ENCODE data around the gene ORC5.
"Not testable (repeated sequence)": the region's sequence is repeated elsewhere in the genome, so short reads cannot be mapped to it uniquely, and the experiment has no call there.

The ORC5 gene

DNA sequence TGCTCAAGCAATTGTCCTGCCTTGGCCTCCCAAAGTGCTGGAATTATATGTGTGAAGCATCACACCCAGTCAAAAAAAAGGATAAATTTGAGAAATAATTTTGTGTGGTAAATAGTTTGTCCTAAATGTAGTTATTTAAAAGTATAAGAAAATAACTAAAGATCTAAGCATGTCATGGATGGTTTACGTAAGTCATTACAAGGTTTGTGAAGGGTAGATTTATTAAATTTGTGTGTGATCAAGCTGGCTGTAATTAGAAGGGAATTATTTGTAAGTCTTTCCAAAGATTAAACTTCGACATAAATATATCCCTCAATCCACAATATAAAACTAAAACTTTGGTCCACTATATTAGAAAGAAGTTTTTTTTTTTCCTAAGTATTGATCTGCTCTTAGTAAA, 28.6 kb downstream of the ORC5 start:
- no peak for DNase-seq

DNA sequence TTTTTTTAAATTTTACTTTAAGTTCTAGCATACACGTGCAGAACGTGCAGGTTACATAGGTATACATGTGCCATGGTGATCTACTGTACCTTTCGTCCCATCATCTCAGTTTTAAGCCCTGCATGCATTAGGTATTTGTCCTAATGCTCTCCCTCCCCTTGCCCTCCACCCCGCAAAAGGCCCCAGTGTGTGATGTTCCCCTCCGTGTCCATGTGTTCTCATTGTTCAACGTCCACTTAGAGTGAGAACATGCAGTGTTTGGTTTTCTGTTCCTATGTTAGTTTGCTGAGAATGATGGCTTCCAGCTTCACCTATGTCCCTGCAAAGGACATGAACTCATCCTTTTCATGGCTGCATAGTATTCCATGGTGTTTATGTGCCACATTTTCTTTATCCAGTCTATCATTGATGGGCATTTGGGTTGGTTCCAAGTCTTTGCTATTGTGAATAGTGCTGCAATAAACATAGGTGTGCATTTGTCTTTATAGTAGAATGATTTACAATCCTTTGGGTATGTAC, 30.2 kb downstream of the ORC5 start:
- DNase-seq, result not testable (repeated sequence)

DNA sequence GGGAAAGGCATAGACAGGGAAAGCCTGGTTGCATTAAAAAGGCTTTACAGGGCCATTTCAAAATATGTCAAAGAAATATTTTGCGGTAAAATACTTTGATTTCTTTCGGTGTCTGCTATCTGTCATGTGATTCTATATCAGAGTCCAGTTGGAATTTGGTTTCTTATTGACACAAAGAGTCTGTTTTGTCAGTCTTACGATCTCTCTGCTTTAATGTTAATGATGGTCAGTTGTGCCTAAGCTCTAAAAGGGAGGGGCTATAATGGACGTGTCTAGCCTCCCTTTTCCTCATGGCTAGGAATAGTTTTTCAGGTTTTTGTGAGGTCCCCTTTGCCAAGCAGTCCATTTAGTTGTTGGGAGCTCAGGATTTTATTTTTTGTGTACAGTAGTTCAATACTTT, 31.5 kb downstream of the ORC5 start:
- DNase-seq, result no peak

DNA sequence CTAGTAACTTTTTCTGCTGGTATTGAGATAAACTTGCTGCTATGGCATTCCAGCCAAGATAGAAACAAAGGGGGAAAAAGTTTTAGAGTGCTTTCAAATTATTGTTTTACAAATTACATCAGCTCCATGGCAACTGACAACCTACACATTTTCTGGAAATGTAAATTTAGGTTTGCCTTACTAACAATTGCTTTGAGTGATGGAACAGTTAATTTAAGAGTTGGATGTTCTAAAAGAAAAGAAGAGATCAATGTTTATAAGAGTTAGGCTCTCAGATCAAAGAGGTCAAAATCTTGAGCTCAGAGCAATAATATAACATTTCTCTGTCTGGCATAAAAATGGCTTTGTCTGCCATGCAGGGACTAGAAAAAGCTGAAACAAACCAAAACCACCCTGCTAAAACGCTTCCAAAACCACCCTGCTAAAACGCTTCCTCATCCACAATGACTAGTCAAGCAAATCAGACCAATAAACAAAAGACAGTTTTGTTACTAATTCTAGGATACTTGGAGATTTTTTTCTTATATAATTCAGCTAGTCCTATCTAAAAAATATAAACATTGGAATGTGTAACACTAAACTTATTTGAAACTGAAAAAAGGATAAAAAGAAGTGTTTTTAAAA, 32.3 kb downstream of the ORC5 start:
- DNase-seq, result no peak

DNA sequence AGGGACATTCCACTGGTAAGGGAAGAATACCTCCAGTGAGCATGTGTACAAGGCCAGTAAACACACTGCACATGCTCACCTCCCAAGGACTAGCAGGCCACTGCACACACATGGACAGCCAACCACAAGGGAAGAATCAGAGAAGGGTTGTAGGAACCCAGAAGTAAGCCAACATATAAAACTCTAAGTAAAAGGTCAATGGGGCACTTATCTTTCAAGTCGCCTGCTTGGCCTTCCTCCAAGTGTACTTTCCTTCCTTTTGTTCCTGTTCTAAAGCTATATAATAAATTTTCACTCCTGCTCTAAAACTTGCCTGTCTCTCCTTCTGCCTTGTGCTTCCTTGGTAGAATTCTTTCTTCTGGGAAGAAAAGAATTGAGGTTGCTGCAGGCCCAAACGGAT, 33.0 kb downstream of the ORC5 start:
- no peak for DNase-seq

DNA sequence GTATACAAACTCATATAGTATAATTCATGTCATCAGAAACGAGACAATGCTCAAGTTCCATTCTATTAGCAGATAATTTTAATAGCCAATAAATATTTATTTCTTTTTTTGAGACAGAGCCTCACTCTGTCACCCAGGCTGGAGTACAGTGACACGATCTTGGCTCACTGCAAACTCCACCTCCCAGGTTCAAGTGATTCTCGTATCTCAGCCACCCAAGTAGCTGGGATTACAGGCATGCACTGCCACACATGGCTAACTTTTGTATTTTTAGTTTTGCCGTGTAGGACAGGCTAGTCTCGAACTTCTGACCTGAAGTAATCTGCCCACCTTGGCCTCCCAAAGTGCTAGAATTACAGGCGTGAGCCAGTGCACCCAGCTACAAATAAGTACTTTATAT, 45.7 kb downstream of the ORC5 start:
- DNase-seq, result no peak

DNA sequence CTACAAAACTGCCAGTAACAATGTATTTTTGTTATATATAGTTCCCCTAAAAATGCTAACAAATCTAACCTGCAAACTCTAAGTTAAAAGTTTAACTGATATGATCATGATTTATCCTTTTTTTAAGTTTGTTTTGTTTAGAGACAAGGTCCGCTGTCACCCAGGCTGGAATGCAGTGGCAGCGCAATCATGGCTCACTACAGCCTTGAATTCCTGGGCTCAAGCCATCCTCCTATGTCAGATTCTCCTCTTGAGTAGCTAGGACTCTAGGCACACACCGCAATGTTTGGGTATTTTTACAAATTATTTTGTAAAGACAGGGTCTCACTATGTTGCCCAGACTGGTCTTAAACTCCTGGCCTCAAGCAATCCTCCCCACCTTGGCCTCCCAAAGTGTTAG, 46.6 kb downstream of the ORC5 start:
- DNase-seq, result no peak

DNA sequence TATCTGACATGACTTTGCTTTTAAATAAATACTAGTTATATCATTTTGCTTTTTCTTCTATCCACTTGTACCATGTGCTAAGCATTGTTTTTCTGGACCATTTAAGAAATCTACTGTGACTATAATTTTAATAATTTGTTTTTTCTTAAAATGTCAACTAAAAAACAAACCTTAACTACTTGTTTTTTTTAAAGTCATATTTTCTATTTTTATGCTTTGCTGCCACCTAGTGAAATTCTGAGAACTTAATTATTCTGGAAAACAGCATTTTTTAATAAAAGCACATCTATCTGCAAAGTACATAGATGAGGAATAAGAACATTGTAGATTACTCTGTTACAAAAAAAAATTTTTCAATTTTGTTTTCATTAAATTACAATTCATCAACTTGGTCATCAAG, 47.4 kb downstream of the ORC5 start:
- peak; percentile 13 for DNase-seq

DNA sequence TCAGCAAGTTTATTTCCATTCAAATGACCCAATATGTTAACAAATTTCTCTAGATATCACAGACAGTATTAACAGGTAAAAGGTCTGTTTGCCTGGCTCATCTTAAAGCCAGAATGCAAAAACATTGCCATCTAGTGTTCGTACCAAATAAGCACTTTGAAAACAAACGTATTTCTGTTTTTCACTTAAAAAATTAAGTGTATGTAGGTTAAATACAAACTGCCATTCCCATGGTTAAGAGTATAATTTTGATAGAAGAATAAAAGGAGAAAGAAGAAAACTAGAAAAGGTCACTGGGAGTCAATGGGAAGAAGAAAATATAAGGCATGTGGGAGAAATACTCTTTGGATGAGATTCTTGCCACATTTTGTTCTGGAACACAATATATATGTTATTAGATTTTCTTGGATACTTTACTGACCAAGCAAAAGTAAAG, 51.0 kb downstream of the ORC5 start:
- DNase-seq, result peak; percentile 11

DNA sequence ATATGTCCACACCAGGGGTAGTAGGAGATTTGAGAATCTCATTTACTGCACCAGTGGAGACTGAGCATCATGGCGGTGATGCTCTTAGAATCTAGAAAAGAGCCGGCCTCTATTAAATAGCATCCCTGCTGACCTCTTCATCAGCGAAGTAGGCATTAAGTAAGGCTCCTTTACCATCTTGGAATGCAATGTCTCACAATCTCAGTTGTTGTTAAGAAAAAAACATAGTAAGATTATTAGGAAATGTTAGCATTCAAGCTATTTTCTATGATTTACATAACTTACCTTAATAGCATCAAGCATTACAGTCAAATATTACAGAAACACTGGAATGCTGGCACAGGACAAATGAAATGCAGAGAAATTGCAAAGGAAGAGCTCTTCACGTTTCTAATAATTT, 54.5 kb downstream of the ORC5 start:
- DNase-seq, result no peak

DNA sequence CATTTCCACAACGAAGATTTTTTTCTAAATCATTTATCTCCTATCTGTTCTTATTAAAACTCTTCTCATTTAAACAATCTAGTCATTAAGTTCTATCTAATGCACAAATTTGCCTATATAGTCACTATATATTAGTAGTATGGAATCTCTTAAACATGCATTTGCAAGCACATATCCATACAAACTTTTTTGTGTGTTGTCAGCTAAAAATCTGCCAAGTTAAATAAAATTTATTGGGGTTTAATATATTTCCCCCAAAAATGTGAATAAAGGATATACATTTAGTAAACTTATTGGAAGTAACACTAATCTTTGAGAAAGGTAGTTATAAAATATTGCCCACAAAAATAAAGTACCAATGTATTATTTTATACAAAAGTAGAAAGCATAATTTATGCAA, 55.3 kb downstream of the ORC5 start:
- no peak for DNase-seq

DNA sequence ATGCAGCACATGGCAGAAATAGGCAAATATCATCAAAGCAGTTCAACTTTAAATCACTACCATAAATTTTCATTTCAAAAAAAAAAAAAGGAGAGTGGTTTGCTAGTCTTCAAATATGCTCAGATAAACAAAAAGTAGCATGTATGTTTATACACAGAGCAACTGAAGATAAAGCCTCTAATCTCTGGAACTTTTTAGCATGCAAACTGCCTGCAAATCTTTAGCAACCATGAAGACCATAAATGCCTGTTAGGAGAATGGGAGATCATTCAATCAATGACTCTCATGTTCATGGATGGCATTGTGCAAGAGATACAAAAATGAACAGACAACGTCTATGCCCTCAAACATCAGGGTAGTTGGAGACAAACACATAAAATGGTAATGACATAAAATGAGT, 57.3 kb downstream of the ORC5 start:
- DNase-seq, result no peak

DNA sequence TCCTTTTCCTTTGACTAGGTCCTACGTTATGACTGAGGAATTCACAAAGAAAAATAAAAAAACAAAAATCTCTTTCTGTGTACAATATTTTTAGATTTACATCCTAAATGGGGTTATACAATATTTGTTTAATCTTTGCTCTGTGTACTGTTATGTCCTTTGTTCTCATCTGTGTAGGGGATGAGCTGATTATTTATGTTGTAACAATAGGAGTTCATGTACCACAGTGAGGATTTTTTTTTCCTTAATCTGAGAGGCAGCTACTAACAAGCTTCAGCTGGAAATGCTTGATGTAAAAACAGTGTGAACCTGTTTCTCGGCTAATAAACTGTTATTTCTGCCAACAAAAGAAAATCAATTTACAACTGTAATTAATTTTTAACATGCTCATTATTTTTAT, 58.0 kb downstream of the ORC5 start:
- no peak for DNase-seq

DNA sequence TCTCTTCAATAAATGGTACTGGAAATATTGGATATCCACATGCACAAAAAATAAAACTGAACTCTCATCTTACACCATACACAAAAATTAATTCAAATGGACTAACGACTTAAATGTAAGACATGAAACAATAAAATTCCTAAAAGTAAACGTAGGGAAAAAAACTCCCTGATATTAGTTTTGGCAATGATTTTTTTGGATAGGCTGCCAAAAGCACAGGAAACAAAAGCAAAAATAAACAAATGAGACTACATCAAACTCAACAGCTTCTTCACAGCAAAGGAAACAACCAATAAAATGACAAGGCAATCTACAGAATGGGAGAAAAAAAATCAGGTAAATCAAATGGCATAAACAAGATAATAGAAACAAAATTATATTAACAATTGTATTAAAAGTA, 65.7 kb downstream of the ORC5 start:
- DNase-seq, result no peak

DNA sequence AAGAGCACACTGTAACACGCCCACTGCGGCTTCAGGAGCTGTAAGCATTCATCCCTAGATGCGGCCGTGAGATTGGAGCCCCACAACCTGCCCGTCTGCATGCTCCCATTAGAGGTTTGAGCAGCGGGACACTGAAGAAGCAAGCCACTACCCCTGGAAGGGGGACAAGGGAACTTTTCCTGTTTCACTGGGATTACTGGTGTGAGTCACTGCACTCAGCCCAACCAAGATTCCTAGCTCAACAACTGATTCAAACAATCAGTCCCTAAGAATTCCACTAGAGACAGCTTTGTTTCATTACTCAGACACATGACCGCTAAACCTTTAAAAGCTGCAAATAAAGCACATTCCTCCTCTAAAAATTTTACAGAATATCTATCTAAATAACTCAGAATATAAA, 69.8 kb downstream of the ORC5 start:
- DNase-seq, result no peak

DNA sequence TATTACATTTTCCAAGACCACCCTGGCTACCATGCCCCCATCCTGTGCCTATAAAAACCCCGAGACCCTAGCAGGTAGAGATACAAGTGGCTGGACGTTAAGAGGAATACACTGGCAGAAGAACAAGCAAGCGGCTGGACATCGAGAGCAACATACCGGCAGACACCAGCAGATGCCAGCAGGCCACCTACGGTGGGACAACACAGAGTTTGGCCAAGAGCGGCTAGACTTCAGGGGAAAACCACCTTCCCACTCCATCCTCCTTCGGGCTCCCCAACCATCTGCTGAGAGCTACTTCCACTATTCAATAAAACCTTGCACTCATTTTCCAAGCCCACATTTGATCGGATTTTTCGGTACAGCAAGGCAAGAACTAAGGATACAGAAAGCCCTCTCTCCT, 70.3 kb downstream of the ORC5 start:
- DNase-seq, result no peak

DNA sequence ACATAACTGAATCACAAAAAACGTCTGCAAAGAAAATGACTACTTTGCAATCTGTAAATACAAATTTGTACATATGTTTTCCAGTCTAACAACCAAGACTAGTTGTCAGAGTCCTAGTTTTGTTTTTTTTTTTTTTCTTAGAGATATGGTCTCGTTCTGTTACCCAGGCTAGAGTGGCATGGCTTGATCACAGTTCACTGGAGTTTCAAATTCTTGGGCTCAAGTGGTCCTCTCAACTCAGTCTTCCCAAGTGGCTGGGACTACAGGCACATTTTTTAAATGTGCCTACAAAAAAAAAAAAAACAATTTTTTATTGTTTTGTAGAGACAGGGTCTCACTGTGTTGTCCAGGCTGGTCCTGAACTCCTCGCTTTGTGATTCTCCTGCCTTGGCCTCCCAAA, 70.8 kb downstream of the ORC5 start:
- no peak for DNase-seq

DNA sequence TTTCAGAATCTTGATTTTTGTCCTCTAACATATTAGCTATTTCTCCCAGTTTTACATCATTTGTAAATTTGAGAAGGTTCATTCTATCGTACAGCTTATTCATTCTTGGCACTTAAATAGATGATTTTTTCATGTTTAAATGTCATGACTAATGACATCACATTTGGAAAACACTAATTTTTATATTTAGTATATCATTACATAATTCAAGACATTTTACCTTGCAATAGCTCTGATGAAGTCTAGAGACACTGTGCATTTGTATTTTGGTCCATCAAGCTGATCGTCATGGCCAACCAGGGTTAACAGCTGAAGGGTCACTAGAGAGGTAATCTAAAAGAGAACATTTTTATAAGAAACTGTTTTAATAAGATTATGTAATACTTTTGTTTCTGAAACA, 71.3 kb downstream of the ORC5 start:
- DNase-seq, result no peak

DNA sequence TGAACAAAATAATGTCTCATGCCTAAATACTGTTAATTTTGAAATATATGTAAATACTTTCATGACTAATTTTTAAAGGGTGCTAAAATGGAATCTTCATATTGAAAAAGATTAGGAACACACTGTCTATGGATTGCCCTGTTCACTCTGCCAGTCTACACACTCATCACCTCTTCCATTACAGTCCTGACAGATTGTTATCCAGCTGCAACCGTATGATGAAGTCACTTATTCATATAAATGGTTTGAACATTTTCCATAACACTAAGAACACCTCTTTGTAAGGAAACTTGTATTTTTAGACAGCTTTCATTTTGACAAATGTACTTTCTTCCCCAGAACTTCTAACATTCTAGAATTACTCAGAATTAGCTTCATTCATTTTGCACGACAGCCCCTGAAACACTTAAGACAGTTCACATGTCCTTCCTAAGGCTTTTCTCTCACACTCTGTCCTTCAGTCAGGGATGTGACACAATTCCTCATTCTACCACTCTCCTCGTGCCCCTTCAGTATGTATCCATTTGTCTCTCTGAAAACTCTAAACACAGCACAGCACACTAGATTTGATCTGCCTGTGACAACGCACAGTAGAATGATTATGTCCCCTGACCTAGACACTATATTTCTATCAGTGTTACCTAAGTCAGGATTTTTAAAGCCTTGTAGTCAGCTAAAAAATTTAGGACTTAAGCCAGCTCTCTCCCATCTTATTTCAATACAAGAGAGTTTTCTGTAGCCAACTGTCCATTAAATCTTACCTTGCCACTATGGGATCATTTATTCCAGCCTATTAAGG, 71.9 kb downstream of the ORC5 start:
- DNase-seq, result no peak

DNA sequence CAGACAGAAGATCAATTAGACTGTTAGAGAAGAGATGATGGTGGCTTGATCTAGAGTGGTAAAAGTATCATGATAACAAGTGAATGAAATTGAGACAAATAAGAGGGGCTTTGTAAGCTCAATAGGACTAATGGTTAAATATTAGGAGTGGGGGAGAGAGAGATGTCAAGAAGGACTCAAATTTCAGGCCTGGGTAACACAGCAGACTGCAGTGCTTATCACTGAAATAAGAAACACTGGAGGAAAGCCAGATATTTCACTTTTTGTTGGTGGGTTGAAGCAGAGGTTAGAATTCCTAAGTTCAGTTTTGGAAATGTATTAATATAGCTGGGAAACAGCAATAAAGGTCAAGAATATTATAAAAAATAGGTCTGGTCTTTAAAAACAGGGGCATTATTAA, 74.6 kb downstream of the ORC5 start:
- DNase-seq, result no peak

DNA sequence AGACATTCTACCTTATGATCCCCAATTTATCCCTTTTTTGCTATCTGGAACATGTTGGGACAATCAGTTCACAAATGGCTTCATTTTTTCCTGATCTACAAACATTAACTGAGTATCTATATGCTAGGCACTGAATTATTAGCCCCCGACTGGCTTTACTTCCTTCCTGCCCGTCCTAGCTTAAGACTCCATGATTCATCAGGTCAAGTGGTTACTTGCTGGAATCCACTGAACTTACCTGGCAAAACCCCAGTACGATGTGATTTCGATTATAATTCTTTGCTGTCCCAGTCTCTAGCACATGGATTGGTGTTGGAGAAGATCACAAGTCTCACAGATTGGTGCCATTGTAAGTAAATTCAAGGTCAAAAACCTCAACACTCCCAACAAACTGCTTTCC, 77.1 kb downstream of the ORC5 start:
- no peak for DNase-seq

DNA sequence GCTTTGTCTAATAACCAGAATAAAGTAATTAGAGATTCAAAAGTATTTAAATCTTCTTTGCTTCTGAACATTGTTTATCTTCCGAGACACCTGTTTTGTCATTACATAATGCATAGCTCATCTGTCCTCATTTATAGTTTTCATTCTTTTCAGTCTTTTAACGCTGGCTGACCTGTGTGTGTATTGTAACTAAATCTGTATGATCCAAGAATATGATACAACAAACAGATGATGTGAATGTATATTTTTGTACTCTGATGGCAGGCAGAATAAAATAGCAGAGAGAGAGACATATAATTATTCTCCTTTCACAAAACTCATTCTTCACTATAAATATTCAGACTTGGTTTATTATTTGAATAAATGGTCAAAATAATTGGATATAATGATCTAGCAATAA, 80.6 kb downstream of the ORC5 start:
- no peak for DNase-seq

DNA sequence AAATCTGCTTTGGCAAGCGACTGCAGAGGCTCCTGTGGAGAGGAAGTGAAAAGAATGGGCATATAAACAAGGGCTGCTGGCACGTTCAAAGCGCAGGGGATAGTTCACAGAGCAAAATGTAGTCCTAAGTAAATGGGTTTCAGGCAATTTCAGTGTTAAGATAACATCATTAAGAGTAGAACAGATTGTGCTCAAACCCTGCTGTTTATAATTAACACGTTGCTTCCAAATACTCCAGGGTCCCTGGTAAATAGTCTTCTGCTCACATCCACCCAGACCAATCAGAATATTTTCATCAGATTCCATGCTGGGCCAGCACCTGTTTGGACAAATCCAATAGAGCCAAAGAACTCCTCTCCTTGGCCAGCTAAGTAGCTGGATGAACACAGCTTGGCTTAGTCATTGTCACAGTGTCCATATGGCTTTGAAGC, 81.4 kb downstream of the ORC5 start:
- DNase-seq, result no peak

DNA sequence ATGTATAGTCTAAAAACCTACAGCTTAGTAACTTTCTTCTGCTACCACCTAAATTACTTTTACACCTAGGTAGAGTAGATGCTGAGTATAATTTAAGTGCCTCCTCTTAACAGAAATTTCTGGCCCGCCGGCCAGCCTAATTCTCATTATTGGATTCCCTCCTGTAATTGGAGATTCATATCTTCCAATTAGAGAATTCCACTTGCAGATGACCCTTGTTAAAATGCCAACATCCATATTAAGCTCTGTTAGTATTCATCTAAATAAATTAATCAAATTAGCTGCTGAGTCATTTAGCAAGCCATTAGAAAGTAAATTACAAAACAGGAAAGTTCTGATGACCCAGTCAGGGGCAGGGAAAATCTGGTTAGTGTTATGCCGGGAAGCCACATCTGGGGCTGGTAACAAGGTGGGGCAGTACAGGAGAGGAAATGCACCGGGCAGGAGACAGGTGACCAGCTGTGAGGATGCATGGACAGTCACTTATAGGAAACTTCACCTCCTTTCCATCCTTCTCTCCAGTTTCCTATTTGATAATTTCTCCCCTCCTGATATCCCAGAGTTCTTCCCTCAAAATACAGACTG, 82.8 kb downstream of the ORC5 start:
- no peak for DNase-seq

All from CD4-positive, alpha-beta T cell treated with Interleukin-10 for 1 hour (primary cell).